Psoas muscle (tissue), 8 donors: ENCODE results near the gene COBL. TPM values are rescaled to one million over a fixed set of nuclear protein-coding genes. Genes with fewer than 3 reads are reported as not detected.

Experiments
- ATAC-seq, 4 donors: fragments of 200-7000 bp; cut with Tn5 transposase; one replicate each; pipeline ENCODE4 v1.9.1; 2020; ENCODE audit warnings: moderate library complexity in 3 of 4, mild to moderate bottlenecking in 2 of 4
- DNase-seq, 2 donors: peaks; one replicate each; pipeline ENCODE4 v3.0.0-alpha.2; 2020
- H3K27ac ChIP-seq: fragments of 200-600 bp; one replicate; pipeline ENCODE4 v1.8.0; 2022
- H3K27me3 ChIP-seq, 3 donors: fragments of 200-600 bp in 1 of 3; one replicate each; pipeline versions ENCODE4 v1.6.1 to v1.8.0; 2013 to 2022; ENCODE audit warnings: low read length in 2 of 3, mild to moderate bottlenecking in 2 of 3, moderate library complexity in 1 of 3; ENCODE audit not compliant: insufficient read depth in 3 of 3
- H3K36me3 ChIP-seq, 2 donors: fragments of 200-600 bp in 1 of 2; one replicate each; pipeline versions ENCODE4 v1.6.1 to v1.8.0; 2013 to 2022; ENCODE audit warnings: low read depth in 1 of 2, mild to moderate bottlenecking in 1 of 2, moderate library complexity in 1 of 2; ENCODE audit not compliant: insufficient read depth in 1 of 2
- H3K4me1 ChIP-seq: fragments of 200-600 bp; one replicate; pipeline ENCODE4 v1.8.0; 2022
- H3K4me3 ChIP-seq: fragments of 200-600 bp; one replicate; pipeline ENCODE4 v1.8.0; 2022; ENCODE audit warnings: mild to moderate bottlenecking
- H3K9me3 ChIP-seq: fragments of 200-600 bp; one replicate; pipeline ENCODE4 v1.8.0; 2022
- CTCF ChIP-seq: fragments of 200-600 bp; IDR thresholded peaks from one replicate; pipeline ENCODE4 v1.8.0; 2022; ENCODE audit warnings: antibody characterized with exemption
- WGBS, 3 donors: extraction: QIAGEN DNeasy Blood & Tissue Kit; methylation state at CpG; one replicate each; pipeline versions ENCODE4 v1.1.6 to v1.1.7; 2013; 5-methylcytosine and 5-hydroxymethylcytosine counted together
- intact Hi-C, 2 donors: fragments of 100-400 bp; cut with DNase I; formaldehyde crosslinking; loops; one replicate each; pipeline versions ENCODE4 v1.11.0 to v1.14.2; 2022
- polyA plus RNA-seq, 3 donors: library from polyadenylated mRNA; stranded (reverse); fragments of 200-250 nt; gene quantifications; one replicate each; pipeline ENCODE4 v1.2.3, GENCODE V29; 2013
- total RNA-seq, 4 donors: library from RNA; stranded (reverse); fragmentation: NEBNext Ultra II Directional in 2 of 4; extraction: Animal tissue kit (Norgen Biotek cat#: 25700) in 2 of 4; gene quantifications; one replicate each; pipeline versions ENCODE4 v1.2.1 to v1.2.4, GENCODE V29; 2021 to 2023
- donor health status: healthy with polysubstance abuse.
- donor health status: DM: no; HTN: no; CAD: no; lungs with moderate emphysema.
- donor health status: Bipolar disorder and iron deficiency.
- donor health status: healthy.
- donor health status: DM: yes; HTN: yes; CAD: no.
- donor health status: DM: no; HTN: no; CAD: no.
- donor health status: DM: no; HTN: no; CAD: no.
- donor health status: DM: yes; HTN: yes; CAD: no.

COBL gene
- total and polyA plus RNA-seq, 7 donors: 57.5 to 139 (median 115) TPM

- no peak for TF ChIP-seq CTCF
- H3K9me3 ChIP-seq: no peaks in the 10 kb centered on the region
- no peak for DNase-seq
- ATAC-seq: no peak
- H3K27ac ChIP-seq: no peak overlapping the region
- H3K4me1 ChIP-seq: peaks cover 15% of the 10 kb centered on the region
- H3K4me3 ChIP-seq: no peak overlapping the region
- H3K36me3 ChIP-seq: peaks cover 0 to 10% of the 10 kb centered on the region in 2 donors
- H3K27me3 ChIP-seq: no peaks in the 10 kb centered on the region
- WGBS, 3 donors: 75 to 79% (median 78%) methylated on average over 11 of the region's 11 CpGs
- intact Hi-C loops: no loop called here
Observed at GRCh38 chr7:51081270-51081890, 235.2 kb downstream of the COBL start.

- no peak overlapping the region for H3K27ac ChIP-seq
- no peaks in the 10 kb centered on the region for H3K27me3 ChIP-seq
- no peak overlapping the region for H3K4me3 ChIP-seq
- intact Hi-C loops: no loop called here
- no peaks in the 10 kb centered on the region for H3K9me3 ChIP-seq
- TF ChIP-seq CTCF: no peak
- peaks cover 0 to 10% of the 10 kb centered on the region in 2 donors for H3K36me3 ChIP-seq
- H3K4me1 ChIP-seq: peaks cover 21% of the 10 kb centered on the region
- WGBS, 3 donors: 31 to 57% (median 44%) methylated on average over 12 of the region's 12 CpGs
- ATAC-seq (peak in 1 of 4 donors; percentile 45), DNase-seq (no peak)
Observed at GRCh38 chr7:51080622-51081269, 235.9 kb downstream of the COBL start.

GRCh38 chr7:51080216-51080615, 236.4 kb downstream of the COBL start:
- Histone ChIP-seq H3K27me3 (no peaks in the 10 kb centered on the region), H3K27ac (no peak overlapping the region), H3K4me1 (peaks cover 22% of the 10 kb centered on the region), H3K4me3 (no peak overlapping the region), H3K9me3 (no peaks in the 10 kb centered on the region), H3K36me3 (peaks cover 0 to 10% of the 10 kb centered on the region in 2 donors)
- DNase-seq (no peak), ATAC-seq (no peak)
- intact Hi-C loops: no loop called here
- 80 to 86% (median 84%) methylated on average over 6 of the region's 6 CpGs for WGBS, 3 donors
- no peak for TF ChIP-seq CTCF

- TF ChIP-seq CTCF: no peak
- no peak overlapping the region for H3K4me3 ChIP-seq
- no peaks in the 10 kb centered on the region for H3K9me3 ChIP-seq
- H3K27me3 ChIP-seq: no peaks in the 10 kb centered on the region
- intact Hi-C loops: loop anchor here in 1 of 2 donors (10.0 kb wide), 1 partner anchor 395 kb away; no protein-coding TSS in a partner anchor
- 78 to 92% (median 85%) methylated on average over 4 of the region's 4 CpGs for WGBS, 3 donors
- peaks cover 22% of the 10 kb centered on the region for H3K4me1 ChIP-seq
- DNase-seq: no peak
- peaks cover 0 to 9% of the 10 kb centered on the region in 2 donors for H3K36me3 ChIP-seq
- ATAC-seq: peak in 1 of 4 donors; percentile 52
- H3K27ac ChIP-seq: no peak overlapping the region
Observed at GRCh38 chr7:51079494-51079893, 237.1 kb downstream of the COBL start.
